Activated CD4-positive, CD25-positive, alpha-beta regulatory T cell treated with anti-CD3 and anti-CD28 coated beads, Interleukin-2, amount 50 U/mL, for 16 hours (primary cell): ENCODE measurements around the gene LYG1.

Experiments
- DNase-seq: peaks from one replicate; pipeline ENCODE4 v3.0.0-alpha.2; 2020; ENCODE audit warnings: low read depth, low spot score

The LYG1 gene

DNA sequence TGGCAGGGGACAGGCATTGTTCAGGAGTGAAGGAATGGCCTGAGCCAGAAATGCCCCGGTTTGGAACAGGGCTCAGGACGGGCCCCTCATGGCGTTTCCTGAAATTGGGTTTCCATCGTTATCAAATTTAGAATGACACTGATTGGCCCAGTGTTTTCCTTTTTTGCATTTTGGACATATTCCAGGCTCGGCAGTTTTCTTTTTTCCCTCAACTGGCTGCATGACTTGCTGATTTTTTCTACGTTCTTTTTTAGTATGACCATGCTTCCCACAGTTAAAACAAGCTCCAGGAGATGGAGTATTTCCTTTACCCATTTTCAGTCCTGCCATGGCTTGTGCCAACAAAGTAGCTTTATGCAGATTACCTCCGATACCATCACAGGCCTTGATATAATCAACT, 25.1 kb downstream of the LYG1 start:
- no peak for DNase-seq

DNA sequence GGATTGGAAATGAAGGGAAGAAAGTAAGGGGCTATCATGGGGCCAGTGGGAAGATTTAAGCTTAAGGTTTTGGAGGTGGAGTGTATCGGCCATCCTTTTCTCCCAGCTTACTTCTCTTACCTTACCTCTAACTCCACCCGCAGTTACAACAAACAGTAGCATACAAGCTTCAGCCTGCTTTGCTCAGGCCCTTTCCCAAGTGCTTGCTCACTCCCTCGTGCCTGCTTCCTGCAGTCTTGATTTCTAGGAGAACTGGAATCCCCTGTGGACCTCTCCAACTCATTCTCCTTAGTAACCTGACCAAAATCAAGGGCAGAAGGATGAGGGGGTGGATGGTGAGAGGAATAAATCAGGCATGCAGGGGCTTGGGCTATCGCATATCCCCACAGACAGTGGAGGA, 39.8 kb downstream of the LYG1 start:
- no peak for DNase-seq

DNA sequence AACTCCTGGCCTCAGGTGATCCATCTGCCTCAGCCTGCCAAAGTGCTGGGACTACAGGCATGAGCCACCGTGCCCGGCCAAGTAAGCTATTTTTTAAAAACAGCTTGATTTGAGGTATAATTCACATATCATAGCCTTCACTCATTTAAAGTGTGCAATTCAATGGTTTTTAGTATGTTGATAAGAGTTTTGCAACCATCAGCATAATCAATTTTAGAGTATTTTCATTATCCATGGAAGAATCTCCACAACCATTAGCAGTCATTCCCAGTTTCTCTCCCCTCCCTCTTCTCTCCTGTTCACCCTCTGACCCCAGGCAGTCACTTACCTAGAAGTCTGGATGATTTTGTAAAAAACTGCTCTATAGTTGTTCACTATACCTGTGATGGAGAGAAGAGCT, 40.8 kb downstream of the LYG1 start:
- no peak for DNase-seq

DNA sequence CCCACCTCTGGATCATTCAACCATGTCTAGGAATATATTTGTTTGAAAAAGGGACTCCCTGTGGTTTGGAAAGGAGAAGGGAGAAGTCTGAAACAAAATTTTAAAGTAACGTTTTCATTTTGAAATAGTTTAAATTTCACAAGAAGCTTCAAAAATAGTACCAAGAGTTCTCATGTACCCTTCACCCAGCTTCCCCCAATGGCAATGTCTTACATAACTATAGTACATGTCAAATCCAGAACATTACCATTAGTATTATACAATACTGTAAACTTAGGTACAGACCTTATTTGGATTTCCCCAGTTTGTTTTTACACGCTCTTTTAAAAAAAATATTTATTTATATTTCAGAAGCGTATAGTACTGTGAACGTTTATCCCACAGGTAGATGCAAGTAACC, 41.5 kb downstream of the LYG1 start:
- DNase-seq, result no peak

DNA sequence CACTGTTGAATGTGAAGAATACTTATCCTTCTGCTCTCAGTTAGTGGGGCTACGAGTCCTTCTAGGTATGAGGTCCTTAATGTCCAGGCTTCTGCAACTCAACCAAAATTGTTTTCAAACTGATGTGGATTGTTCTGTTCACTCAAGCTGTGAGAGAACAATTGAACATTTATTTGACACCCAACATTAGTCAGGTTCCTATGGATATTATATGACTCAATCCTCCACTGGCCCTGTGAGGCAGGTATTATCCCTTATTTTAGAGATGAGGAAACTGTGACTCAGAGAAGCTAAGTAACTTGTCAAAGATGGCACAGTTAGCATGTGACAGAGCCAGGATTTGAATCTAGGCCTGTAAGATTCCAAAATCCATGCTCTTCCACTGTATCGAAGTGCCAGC, 44.3 kb downstream of the LYG1 start:
- DNase-seq, result no peak

DNA sequence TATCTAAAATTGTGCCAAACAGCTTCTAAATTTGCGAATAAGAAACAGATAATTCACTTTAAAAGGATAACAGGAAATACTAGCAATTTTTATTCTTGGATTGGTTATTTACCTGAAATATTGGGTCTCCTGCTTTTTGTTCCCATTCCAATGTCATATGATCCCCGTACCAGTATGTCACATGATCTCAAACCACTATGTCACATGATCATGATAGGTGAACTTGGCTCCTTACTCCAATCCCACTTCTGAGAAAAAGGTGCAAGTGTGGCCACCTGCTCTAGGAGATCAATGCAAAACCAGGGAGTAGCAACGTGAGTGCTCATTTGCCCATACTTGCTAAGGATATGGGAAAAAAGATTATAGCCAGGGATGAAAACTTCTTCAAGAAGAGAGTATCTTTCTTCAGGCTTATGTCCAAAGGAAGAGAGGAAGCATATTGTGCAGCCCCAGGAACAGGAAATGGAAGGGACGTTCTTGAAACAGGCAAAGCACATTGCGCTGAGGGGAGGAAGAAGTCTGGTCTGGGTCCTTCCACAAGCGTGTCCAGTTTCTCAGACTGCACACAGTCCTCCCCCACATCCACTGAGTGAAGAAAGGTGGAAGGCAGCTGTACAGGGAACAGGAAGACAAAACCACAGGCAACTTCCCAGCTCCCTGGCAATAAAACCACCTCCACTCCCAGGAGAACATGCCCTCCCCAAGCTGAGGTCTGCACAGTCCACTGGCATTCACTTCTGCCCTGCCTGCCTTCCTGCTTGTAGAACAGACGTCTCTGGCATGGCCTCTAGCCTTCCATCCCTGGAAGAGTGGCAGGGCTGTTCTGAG, 45.3 kb downstream of the LYG1 start, which contains the start of gene LYG2:
LYG2 (minus strand) TSS at position 176 of the 828 bp plus-strand sequence. CDS start 1,406 bp downstream, outside the sequence.
- DNase-seq, result no peak

DNA sequence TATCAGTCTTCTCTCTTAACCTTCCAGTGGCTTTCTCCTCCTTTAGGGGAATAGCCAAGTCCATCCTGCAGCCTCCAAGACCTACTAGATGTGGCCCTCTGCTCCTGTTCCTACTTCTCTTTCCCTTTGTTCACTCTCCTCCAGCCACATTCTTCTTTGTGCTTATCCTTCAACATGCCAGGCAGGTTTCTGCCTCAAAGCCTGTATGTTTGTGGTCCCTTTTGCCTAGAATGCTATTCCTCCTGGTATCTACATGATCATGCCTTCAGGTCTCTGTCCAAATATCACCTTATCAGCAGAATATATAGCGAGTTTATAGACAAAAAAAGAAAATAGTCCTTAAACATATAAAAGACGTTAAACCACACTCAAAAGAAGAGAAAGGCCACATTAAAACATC, 51.0 kb downstream of the LYG1 start:
- DNase-seq, result no peak

DNA sequence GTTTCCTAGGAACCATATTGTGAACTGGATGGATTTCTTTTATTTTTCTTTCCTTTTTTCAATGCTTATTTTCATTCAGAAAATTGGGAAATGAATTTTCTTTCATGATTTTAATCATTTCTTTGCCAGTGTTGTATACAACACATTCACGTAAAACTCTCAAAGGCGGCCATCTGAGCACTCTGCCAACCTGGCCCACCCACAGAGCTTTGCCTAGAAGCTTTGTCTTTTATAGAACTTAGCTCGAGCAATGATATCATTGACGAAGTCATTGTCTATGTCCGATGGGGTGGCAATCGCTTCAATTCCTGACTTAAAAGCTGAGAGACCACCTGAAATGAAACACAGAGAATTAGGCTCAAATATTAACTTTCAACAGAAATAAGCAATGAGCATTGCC, 58.8 kb downstream of the LYG1 start:
- DNase-seq, result no peak

DNA sequence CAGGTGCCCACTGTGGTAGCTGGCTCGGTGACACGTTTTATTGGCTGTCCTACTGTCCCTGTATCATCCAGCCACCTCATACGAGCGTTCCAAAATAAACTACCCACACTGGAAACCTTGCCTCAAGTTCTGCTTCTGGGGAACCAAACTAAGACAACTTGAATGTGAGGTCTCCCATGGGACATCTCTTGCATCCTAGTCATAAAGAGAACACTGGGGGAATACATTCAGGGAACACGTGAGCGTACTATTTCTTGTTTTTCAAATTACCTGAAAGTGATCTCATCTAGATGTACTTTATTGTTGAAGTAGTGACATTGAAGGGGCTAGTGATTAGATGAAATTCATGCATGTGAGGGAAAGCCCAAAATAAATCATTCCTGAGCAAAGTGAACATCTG, 60.6 kb downstream of the LYG1 start:
- DNase-seq, result no peak

DNA sequence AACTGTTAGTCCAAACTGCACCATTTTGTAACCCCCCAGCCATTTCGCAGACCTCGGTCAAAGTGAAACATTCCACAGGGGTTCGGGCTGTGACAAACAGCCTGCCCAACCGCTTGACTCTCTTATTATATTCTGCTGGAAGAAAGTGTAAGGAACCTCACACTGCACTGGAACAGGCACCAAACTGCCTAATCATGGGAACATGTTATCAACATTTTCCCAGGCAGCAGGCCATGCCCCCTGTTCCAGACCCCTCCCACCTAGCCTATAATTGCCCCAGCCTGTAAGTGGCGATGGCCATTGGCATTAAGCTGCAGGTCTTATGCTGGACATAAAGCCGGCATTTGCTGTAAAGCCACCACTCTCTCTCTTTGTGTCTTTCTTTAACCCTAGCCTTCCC, 62.4 kb downstream of the LYG1 start:
- DNase-seq, result no peak
